DOHH2 (cell line): ENCODE results near the gene ABHD10.
A peak's percentile ranks its signal among the peaks of the same experiment; 100 is the strongest.

Experiments
- H3F3A ChIP-seq: fragments of 200-600 bp; sonication (generic), shearing (Covaris generic); 2 replicates; pipeline ENCODE4 v1.6.0; 2016; ENCODE audit warnings: antibody characterized with exemption, mild to moderate bottlenecking; ENCODE audit not compliant: control insufficient read depth, insufficient read depth
- H3K27ac ChIP-seq: fragments of 200-600 bp; sonication (generic); 2 replicates; pipeline ENCODE4 v1.5.1; 2014; ENCODE audit warnings: low read depth, mild to moderate bottlenecking, low read length, moderate library complexity
- H3K27me3 ChIP-seq: fragments of 200-600 bp; sonication (generic); 2 replicates; pipeline ENCODE4 v1.6.1; 2014; ENCODE audit warnings: mild to moderate bottlenecking, low read length, mixed read lengths; ENCODE audit not compliant: control insufficient read depth
- H3K36me3 ChIP-seq: fragments of 200-600 bp; sonication (generic); 2 replicates; pipeline ENCODE4 v1.6.1; 2014; ENCODE audit warnings: mild to moderate bottlenecking, low read length, moderate library complexity, mixed read lengths; ENCODE audit not compliant: control insufficient read depth
- H3K4me1 ChIP-seq: fragments of 200-600 bp; sonication (generic); 2 replicates; pipeline ENCODE4 v1.6.1; 2014; ENCODE audit warnings: mild to moderate bottlenecking, low read length, mixed read lengths; ENCODE audit not compliant: control insufficient read depth
- H3K4me2 ChIP-seq: fragments of 200-600 bp; sonication (generic); 2 replicates; pipeline ENCODE4 v1.6.0; 2014; ENCODE audit warnings: mild to moderate bottlenecking, low read length, moderate library complexity
- H3K4me3 ChIP-seq: fragments of 200-600 bp; sonication (generic); 2 replicates; pipeline ENCODE4 v1.5.1; 2014; ENCODE audit warnings: mild to moderate bottlenecking, low read length, mixed read lengths
- H3K79me2 ChIP-seq: fragments of 200-600 bp; sonication (generic); 2 replicates; pipeline ENCODE4 v1.6.1; 2014; ENCODE audit warnings: mild to moderate bottlenecking, low read length, mixed read lengths; ENCODE audit not compliant: control insufficient read depth
- H3K9me2 ChIP-seq: fragments of 200-600 bp; sonication (generic); replicated peaks from 2 replicates; pipeline ENCODE4 v1.6.1; 2014; ENCODE audit warnings: mild to moderate bottlenecking, low read length, mixed read lengths; ENCODE audit not compliant: control insufficient read depth
- H3K9me3 ChIP-seq: fragments of 200-600 bp; sonication (generic); 2 replicates; pipeline ENCODE4 v1.6.1; 2014; ENCODE audit warnings: antibody characterized with exemption, low read length, mixed read lengths; ENCODE audit not compliant: control insufficient read depth, insufficient read depth
- H4K20me1 ChIP-seq: fragments of 200-600 bp; sonication (generic); 2 replicates; pipeline ENCODE4 v1.6.0; 2014; ENCODE audit warnings: low read depth, mild to moderate bottlenecking, antibody characterized with exemption, low read length, moderate library complexity; ENCODE audit not compliant: control insufficient read depth, insufficient read depth
- CTCF ChIP-seq: fragments of 200-600 bp; sonication (generic); IDR thresholded peaks from one replicate; pipeline ENCODE4 v1.5.1; 2014; ENCODE audit warnings: antibody characterized with exemption, mild to moderate bottlenecking, low read depth, low read length; ENCODE audit not compliant: poor library complexity, severe bottlenecking
- EZH2phosphoT487 ChIP-seq: fragments of 200-600 bp; sonication (generic); IDR thresholded peaks from 2 replicates; pipeline ENCODE4 v1.6.1; 2017; ENCODE audit warnings: borderline replicate concordance, mild to moderate bottlenecking, antibody characterized with exemption, low read length, moderate library complexity, mixed read lengths

Gene ABHD10

GRCh38 chr3:112011376-112011940 is 32.6 kb downstream of the ABHD10 start:
- Histone ChIP-seq H3K27me3 (no peaks in the 10 kb centered on the region), H3K36me3 (no peaks in the 10 kb centered on the region)
- TF ChIP-seq CTCF: no peak
- TF ChIP-seq EZH2phosphoT487: no peak

GRCh38 chr3:112012205-112012992 is 33.6 kb downstream of the ABHD10 start:
- Histone ChIP-seq H3F3A (no peaks in the 10 kb centered on the region), H3K9me2 (no peaks in the 10 kb centered on the region), H3K79me2 (no peaks in the 10 kb centered on the region), H3K4me2 (no peak overlapping the region), H3K4me1 (peaks cover 25% of the 10 kb centered on the region), H3K9me3 (no peaks in the 10 kb centered on the region), H3K36me3 (no peaks in the 10 kb centered on the region), H3K27me3 (no peaks in the 10 kb centered on the region), H3K4me3 (no peak overlapping the region), H4K20me1 (no peaks in the 10 kb centered on the region), H3K27ac (no peak overlapping the region)
- no peak for TF ChIP-seq EZH2phosphoT487
- no peak for TF ChIP-seq CTCF

More at GRCh38 chr3:112011376-112011940, 32.6 kb downstream of the ABHD10 start:
- no peaks in the 10 kb centered on the region for H3F3A ChIP-seq
- H3K9me2 ChIP-seq: no peaks in the 10 kb centered on the region
- H3K4me3 ChIP-seq: no peak overlapping the region
- H3K27ac ChIP-seq: no peak overlapping the region
- H3K4me2 ChIP-seq: no peak overlapping the region
- H3K9me3 ChIP-seq: no peaks in the 10 kb centered on the region
- H3K4me1 ChIP-seq: peaks cover 25% of the 10 kb centered on the region
- no peaks in the 10 kb centered on the region for H4K20me1 ChIP-seq
- H3K79me2 ChIP-seq: no peaks in the 10 kb centered on the region

- peak overlapping the region; percentile 47 for H3K4me2 ChIP-seq
- H3F3A ChIP-seq: no peaks in the 10 kb centered on the region
- H3K79me2 ChIP-seq: no peaks in the 10 kb centered on the region
- no peaks in the 10 kb centered on the region for H3K9me2 ChIP-seq
- no peak for TF ChIP-seq EZH2phosphoT487
- TF ChIP-seq CTCF: peak; percentile 57
- H3K4me3 ChIP-seq: 0 out of 2 replicates have a peak overlapping the region, but pooled peaks have one; percentile 26
- H3K36me3 ChIP-seq: no peaks in the 10 kb centered on the region
- H4K20me1 ChIP-seq: no peaks in the 10 kb centered on the region
- peaks cover 25% of the 10 kb centered on the region for H3K4me1 ChIP-seq
- H3K9me3 ChIP-seq: no peaks in the 10 kb centered on the region
- no peak overlapping the region for H3K27ac ChIP-seq
- H3K27me3 ChIP-seq: no peaks in the 10 kb centered on the region
Observed at GRCh38 chr3:112013058-112013783, 34.4 kb downstream of the ABHD10 start.
